ENCODE data around the gene SRC.

- TF ChIP-seq POLR2AphosphoS5 (IDR thresholded peaks at IDR 0.05; ENCODE audit: borderline replicate concordance, low read depth, low read length) (no peak), EZH2 (IDR thresholded peaks at IDR 0.05) (no peak), FOXP2 (optimal IDR thresholded peaks at IDR 0.05; ENCODE audit: control extremely low read depth, extremely low read length, insufficient read depth) (no peak)
Observed at GRCh38 chr20:37389844-37390275, 43.9 kb downstream of the SRC start.
